ENCODE data around the gene DFFA.
"Not testable (repeated sequence)": the region's sequence is repeated elsewhere in the genome, so short reads cannot be mapped to it uniquely, and the experiment has no call there.

Gene DFFA

GRCh38 chr1:10471411-10472219 lies 714 bp downstream of the DFFA start:
- no peak for DNase-seq (ENCODE audit: extremely low spot score)
- ChIA-PET POLR2A (interaction anchor here (0.7 kb wide), 1 partner anchor 9 kb away, joined by 7 read pairs; no protein-coding TSS in a partner anchor), CTCF (interaction anchor here (1.2 kb wide), 1 partner anchor 22 kb away, joined by 4 read pairs; no protein-coding TSS in a partner anchor)
- TF ChIP-seq, protein P1, sequence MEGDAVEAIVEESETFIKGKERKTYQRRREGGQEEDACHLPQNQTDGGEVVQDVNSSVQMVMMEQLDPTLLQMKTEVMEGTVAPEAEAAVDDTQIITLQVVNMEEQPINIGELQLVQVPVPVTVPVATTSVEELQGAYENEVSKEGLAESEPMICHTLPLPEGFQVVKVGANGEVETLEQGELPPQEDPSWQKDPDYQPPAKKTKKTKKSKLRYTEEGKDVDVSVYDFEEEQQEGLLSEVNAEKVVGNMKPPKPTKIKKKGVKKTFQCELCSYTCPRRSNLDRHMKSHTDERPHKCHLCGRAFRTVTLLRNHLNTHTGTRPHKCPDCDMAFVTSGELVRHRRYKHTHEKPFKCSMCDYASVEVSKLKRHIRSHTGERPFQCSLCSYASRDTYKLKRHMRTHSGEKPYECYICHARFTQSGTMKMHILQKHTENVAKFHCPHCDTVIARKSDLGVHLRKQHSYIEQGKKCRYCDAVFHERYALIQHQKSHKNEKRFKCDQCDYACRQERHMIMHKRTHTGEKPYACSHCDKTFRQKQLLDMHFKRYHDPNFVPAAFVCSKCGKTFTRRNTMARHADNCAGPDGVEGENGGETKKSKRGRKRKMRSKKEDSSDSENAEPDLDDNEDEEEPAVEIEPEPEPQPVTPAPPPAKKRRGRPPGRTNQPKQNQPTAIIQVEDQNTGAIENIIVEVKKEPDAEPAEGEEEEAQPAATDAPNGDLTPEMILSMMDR (IDR thresholded peaks at IDR 0.05; ENCODE audit: control extremely low read depth, extremely low read depth, low read depth, missing control alignments): no peak

GRCh38 chr1:10470043-10470442 lies 2.3 kb downstream of the DFFA start:
- DNase-seq (ENCODE audit: extremely low spot score): no peak
- ChIA-PET POLR2A (no interaction called here), CTCF (no interaction called here)
- TF ChIP-seq, protein P1 (IDR thresholded peaks at IDR 0.05; ENCODE audit: control extremely low read depth, extremely low read depth, low read depth, missing control alignments): no peak

DNA sequence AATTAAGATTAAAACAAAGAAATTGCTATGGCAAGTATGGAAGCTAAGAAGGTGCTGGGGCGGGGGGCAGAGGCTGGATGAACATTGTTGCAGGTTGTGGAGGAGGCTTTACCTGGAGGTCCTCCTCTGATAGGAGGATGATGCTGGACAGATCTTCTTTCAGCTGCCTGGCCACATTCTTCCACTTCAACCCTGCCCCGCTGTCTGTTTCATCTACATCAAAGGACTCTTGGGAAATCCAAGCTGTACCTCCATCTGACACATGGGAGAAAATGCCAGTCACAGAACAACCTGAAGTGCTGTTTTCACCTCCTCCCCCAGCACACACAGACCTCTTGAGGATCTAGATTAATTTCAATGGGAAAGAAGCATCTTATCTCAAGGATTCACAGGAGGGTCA lies 5.3 kb downstream of the DFFA start:
- CTCF ChIA-PET: interaction anchor here (0.7 kb wide), 1 partner anchor 27 kb away, joined by 3 read pairs; no protein-coding TSS in a partner anchor
- no peak for DNase-seq (ENCODE audit: extremely low spot score)
- POLR2A ChIA-PET: no interaction called here
- TF ChIP-seq, protein P1 (IDR thresholded peaks at IDR 0.05; ENCODE audit: control extremely low read depth, extremely low read depth, low read depth, missing control alignments): no peak

DNA sequence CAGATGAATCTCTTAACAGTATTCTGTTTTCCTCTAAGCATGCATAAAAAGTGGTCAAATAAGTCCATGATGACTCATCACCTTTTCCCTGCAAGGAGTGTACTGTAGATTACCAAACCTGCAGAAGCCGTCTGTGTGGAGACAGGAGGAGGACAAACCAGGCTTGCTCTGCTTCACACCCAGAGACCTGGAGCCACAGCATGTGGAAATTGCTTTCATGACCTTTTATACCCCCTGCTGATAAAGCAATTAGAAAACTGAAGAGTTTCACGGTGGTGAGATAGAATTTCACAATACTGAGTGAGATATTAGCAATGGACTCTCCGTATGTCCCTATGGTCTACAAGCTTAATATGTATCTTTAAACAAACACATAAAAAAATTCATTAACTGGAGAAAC lies 13.1 kb downstream of the DFFA start:
- no peak for DNase-seq (ENCODE audit: extremely low spot score)
- POLR2A ChIA-PET: no interaction called here
- CTCF ChIA-PET: interaction anchor here (1.5 kb wide), 1 partner anchor 29 kb away, joined by 3 read pairs; the partner anchor contains the start of gene CENPS
- TF ChIP-seq, protein P1 (IDR thresholded peaks at IDR 0.05; ENCODE audit: control extremely low read depth, extremely low read depth, low read depth, missing control alignments): no peak

GRCh38 chr1:10457875-10458274 lies 14.5 kb downstream of the DFFA start:
- TF ChIP-seq, protein P1 (IDR thresholded peaks at IDR 0.05; ENCODE audit: control extremely low read depth, extremely low read depth, low read depth, missing control alignments): no peak
- DNase-seq (ENCODE audit: extremely low spot score): no peak
- ChIA-PET POLR2A (no interaction called here), CTCF (interaction anchor here (1.2 to 1.6 kb wide), 2 partner anchors 27 to 37 kb away, joined by 3 to 6 read pairs; no protein-coding TSS in a partner anchor)

DNA sequence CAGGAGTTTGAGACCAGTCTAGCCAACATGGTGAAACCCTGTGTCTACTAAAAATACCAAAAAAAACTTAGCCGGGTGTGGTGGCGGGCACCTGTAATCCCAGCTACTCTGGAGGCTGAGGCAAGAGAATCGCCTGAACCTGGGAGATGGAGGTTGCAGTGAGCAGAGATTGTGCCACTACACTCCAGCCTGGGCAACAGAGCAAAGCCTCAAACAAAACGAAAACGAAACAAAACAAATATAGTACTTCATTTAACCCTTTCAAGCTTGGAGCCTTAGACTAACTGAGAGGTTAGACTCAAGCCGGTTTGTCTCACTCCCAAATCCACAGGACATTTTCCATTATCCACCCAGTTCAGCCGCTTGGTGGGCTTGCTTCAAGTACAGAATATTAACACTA lies 14.9 kb downstream of the DFFA start:
- DNase-seq (ENCODE audit: extremely low spot score); POLR2A ChIA-PET: not testable (repeated sequence)
- CTCF ChIA-PET: interaction anchor here (1.2 to 1.6 kb wide), 2 partner anchors 26 to 37 kb away, joined by 3 to 6 read pairs; no protein-coding TSS in a partner anchor

DNA sequence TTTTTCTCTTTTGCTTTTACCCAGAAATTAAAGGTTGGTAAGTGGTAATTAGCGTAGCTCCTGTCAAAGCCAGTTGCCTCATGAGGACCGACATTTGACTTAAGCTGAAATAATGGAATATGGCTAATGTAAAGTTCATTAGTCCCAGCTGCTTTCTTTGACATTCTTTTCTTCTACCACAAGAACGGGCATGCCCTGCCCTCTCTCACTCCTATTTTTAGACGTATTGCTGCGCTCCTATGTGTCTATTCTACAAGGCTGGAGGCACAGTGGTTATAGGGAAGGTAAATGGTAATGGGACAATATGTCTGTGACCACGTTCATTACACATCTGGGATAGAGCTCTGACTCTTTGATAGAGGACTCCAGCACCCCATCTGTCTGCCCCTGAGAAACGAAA lies 15.7 kb downstream of the DFFA start:
- POLR2A ChIA-PET: interaction anchor here (0.5 kb wide), 1 partner anchor 799 kb away, joined by 10 read pairs; no protein-coding TSS in a partner anchor
- DNase-seq (ENCODE audit: extremely low spot score): no peak
- CTCF ChIA-PET: interaction anchor here (0.6 to 1.3 kb wide), 4 partner anchors 26 to 247 kb away, joined by 3 to 5 read pairs (median 3); partner anchors contain the start of genes CENPS and KIF1B
- TF ChIP-seq, protein P1 (IDR thresholded peaks at IDR 0.05; ENCODE audit: control extremely low read depth, extremely low read depth, low read depth, missing control alignments): no peak
